GM21528 (cell line): ENCODE data around the gene NES.

Experiments used
- ATAC-seq: cut with Tn5 transposase; IDR thresholded peaks from one replicate; pipeline ENCODE4 v1.9.1; 2021; ENCODE audit warnings: mild to moderate bottlenecking, moderate library complexity; ENCODE audit not compliant: unreplicated experiment, low FRiP score

NES gene, protein sequence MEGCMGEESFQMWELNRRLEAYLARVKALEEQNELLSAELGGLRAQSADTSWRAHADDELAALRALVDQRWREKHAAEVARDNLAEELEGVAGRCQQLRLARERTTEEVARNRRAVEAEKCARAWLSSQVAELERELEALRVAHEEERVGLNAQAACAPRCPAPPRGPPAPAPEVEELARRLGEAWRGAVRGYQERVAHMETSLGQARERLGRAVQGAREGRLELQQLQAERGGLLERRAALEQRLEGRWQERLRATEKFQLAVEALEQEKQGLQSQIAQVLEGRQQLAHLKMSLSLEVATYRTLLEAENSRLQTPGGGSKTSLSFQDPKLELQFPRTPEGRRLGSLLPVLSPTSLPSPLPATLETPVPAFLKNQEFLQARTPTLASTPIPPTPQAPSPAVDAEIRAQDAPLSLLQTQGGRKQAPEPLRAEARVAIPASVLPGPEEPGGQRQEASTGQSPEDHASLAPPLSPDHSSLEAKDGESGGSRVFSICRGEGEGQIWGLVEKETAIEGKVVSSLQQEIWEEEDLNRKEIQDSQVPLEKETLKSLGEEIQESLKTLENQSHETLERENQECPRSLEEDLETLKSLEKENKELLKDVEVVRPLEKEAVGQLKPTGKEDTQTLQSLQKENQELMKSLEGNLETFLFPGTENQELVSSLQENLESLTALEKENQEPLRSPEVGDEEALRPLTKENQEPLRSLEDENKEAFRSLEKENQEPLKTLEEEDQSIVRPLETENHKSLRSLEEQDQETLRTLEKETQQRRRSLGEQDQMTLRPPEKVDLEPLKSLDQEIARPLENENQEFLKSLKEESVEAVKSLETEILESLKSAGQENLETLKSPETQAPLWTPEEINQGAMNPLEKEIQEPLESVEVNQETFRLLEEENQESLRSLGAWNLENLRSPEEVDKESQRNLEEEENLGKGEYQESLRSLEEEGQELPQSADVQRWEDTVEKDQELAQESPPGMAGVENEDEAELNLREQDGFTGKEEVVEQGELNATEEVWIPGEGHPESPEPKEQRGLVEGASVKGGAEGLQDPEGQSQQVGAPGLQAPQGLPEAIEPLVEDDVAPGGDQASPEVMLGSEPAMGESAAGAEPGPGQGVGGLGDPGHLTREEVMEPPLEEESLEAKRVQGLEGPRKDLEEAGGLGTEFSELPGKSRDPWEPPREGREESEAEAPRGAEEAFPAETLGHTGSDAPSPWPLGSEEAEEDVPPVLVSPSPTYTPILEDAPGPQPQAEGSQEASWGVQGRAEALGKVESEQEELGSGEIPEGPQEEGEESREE (N-terminal part only)

GRCh38 chr1:156676820-156677615 lies at the start of gene NES:
Gene NES (minus strand): TSS chr1:156677407. CDS start chr1:156677264, 143 bp downstream.
- no peak for ATAC-seq

- ATAC-seq, result no peak
Measured at GRCh38 chr1:156726549-156727226, 49.5 kb upstream of the NES start.

DNA sequence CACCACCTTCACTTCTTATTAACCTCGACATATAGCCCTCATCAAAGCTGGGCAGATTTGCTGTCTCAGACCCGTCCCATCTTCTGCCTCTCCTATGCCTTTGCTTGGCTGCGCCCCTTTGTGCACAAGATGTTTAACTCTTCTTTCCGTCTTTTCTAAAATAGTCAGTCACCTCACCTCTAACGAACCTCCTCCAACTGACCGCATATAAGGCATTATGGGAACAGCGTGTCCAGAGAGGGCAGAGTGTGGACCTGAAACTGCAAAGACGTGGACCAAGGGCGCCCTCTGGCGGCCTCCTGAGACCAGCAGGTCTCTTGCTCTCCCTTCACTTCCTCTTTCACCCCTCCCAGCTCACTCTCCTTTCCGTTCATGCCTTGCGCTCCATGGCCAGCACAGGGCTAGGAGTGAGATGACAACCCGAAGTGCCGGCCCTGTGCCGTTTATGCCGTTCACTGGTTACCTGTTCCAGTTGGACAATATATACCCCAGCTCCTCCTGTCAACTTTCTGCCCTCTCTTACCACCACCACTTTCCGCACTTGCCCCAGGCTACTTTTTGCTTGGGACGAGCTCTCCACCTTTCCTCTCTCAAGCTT lies 48.6 kb upstream of the NES start:
- no peak for ATAC-seq

GRCh38 chr1:156721535-156721934 lies 44.3 kb upstream of the NES start:
- no peak for ATAC-seq

GRCh38 chr1:156721131-156721530 lies 43.9 kb upstream of the NES start:
- no peak for ATAC-seq

- ATAC-seq, result no peak
Measured at GRCh38 chr1:156717351-156717750, 40.1 kb upstream of the NES start.

DNA sequence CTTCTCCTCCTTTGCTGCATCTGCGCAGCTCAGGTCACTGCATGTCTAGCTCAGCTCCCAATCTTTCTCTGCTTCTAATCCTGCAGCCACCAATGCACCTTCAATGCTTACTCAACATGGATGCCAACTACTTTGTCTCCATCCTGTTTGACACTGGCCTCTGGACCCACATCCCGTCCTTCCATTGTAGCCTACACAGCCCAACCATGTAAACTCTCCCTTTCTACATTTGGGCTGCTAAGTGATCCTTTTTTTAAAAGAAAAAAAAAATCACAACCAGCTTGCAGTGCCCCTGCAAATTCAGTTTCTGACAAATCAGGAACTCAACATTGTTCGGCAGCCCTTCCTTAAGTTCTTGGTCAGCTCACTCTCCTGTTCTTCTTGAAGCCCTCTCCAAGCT lies 37.6 kb upstream of the NES start:
- ATAC-seq, result no peak

DNA sequence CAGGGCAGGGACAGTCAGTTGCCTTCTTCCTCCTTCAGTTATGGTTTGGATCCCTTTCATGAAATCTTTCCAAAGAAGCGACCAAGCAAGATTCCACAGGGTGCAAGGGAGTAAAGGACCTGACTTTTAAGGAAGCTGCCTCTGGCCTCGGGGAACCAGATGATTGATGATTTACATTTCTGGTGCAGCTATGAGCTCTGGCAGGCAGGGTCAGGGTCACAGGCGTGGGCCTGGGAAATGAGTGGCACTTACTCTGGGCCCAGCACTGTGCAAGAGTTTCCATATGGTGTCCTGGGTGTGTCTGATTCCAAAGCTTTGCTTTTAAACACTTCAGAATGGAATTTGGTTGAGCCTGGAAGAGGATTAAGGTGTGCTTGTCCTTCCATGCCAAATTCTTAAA lies 35.4 kb upstream of the NES start:
- no peak for ATAC-seq

GRCh38 chr1:156711011-156711817 lies 34.0 kb upstream of the NES start:
- ATAC-seq, result no peak

GRCh38 chr1:156709757-156710489 lies 32.7 kb upstream of the NES start:
- ATAC-seq, result no peak

- no peak for ATAC-seq
Measured at GRCh38 chr1:156709031-156709430, 31.8 kb upstream of the NES start.

DNA sequence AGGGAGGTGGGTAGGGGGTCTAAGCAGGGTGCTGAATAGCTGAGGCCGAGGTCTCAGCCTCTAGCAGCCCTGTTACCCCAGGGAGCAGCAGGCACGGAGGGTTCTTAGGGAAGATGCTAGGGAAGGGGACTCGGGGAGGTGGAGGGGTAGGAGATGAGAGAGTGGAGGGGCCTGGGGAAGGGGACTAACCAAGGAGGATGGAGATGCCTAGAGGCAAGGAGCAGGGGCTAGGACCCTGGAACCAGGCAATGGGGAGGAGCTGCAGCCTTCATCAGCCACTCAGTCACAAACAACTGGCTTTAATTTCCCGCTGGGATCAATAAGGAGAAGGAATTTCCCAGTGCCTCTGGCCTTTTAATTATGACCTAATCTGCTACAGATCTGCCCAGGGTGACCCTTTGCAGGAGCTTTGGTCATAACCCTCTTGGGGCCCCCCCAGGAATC lies 31.0 kb upstream of the NES start:
- no peak for ATAC-seq

GRCh38 chr1:156707417-156708217 lies 30.4 kb upstream of the NES start:
- no peak for ATAC-seq

- no peak for ATAC-seq
Measured at GRCh38 chr1:156706657-156707416, 29.6 kb upstream of the NES start.

DNA sequence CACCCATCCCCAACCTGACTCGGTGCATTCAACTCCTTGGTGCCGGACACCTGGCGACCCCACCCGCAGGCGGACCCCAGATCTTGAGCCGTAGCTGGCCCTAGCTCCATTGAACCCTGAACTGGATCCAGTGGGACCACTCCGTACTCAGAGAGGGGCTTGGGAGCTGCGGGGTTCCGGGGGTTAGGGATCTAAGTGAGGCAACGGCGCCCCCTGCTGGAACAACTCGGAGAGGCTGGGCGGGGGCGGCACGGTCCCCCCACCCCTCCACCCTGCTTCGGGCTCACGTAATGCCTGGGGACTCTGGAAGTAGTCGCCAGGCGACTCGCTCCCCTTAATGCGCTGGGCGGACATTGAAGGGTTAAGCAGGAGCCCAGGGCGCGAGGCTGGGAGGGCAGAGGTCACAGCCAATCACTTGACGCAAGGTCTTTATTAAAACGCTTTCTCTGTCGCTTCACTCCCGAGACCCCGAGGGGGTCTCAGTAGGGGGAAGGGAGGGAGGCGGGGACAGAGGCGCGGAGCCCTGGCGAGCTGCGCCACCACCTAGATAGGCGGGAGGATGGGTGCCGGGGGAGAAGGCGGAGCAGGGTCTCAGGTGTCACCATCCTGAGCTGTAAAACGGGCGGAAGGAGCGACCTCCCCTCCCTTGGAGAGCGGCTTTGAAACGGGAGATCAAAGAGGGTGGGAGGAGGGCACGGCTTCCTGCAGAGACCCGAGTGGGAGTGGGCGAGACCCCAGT lies 28.9 kb upstream of the NES start:
- ATAC-seq, result no peak
